CD4-positive, alpha-beta T cell (primary cell): Measurements from ENCODE around the gene PARD3B. TPM values are rescaled to one million over a fixed set of nuclear protein-coding genes. Genes with fewer than 3 reads are reported as not detected.

Source experiments
- ATAC-seq: fragments of 200-7000 bp; cut with Tn5 transposase; one replicate; pipeline ENCODE4 v1.10.0; 2022; ENCODE audit warnings: mild to moderate bottlenecking; ENCODE audit not compliant: poor library complexity
- CTCF ChIA-PET: fragments of 350-600 bp; sonication (Branson Sonifier 250); formaldehyde crosslinking; loops from one replicate; lab custom pipeline; 2021; ENCODE audit warnings: antibody characterized with exemption, inconsistent platforms; lab: Charles Lee
- POLR2A ChIA-PET: fragments of 350-600 bp; sonication (Branson Sonifier 250); formaldehyde crosslinking; loops from one replicate; lab custom pipeline; 2021; ENCODE audit warnings: antibody characterized with exemption, inconsistent platforms; lab: Charles Lee
- DNase-seq, 14 experiments: peaks; one replicate each; pipeline ENCODE4 v3.0.0-alpha.2; 2013 to 2020; ENCODE audit warnings: mixed read lengths in 2 of 14
- H3K27ac ChIP-seq, 2 donors: one replicate each; pipeline versions ENCODE4 v1.5.1 to v1.7.0; 2013; ENCODE audit warnings: low read length in 2 of 2, low read depth in 1 of 2, mild to moderate bottlenecking in 1 of 2
- H3K27me3 ChIP-seq, 2 experiments: 1 replicate in 1 of 2; 2 replicates in 1 of 2; pipeline versions ENCODE4 v1.6.1 to v1.7.0; 2013; ENCODE audit warnings: low read length in 2 of 2, control low read depth in 1 of 2, mild to moderate bottlenecking in 1 of 2, moderate library complexity in 1 of 2; ENCODE audit not compliant: insufficient read depth in 2 of 2, control insufficient read depth in 1 of 2
- H3K36me3 ChIP-seq: one replicate; pipeline ENCODE4 v1.6.1; 2013; ENCODE audit warnings: low read length, control low read depth; ENCODE audit not compliant: insufficient read depth
- H3K4me1 ChIP-seq: one replicate; pipeline ENCODE4 v1.6.1; 2013; ENCODE audit warnings: low read length, control low read depth; ENCODE audit not compliant: insufficient read depth
- H3K4me3 ChIP-seq: one replicate; pipeline ENCODE4 v1.5.1; 2013; ENCODE audit warnings: mild to moderate bottlenecking, low read length, moderate library complexity
- H3K9me3 ChIP-seq, 2 experiments: 1 replicate in 1 of 2; 2 replicates in 1 of 2; pipeline versions ENCODE4 v1.6.1 to v1.7.0; 2013; ENCODE audit warnings: low read length in 2 of 2, mild to moderate bottlenecking in 2 of 2, control low read depth in 1 of 2, moderate library complexity in 1 of 2; ENCODE audit not compliant: control insufficient read depth in 1 of 2, insufficient read depth in 1 of 2
- H3K27ac Mint-ChIP-seq: one replicate; pipeline ENCODE4 v1.8.0; 2020; ENCODE audit warnings: mixed read lengths
- H3K27me3 Mint-ChIP-seq: one replicate; pipeline ENCODE4 v1.8.0; 2021; ENCODE audit warnings: mixed read lengths
- H3K36me3 Mint-ChIP-seq: one replicate; pipeline ENCODE4 v1.8.0; 2021; ENCODE audit warnings: low read depth, mixed read lengths
- H3K4me1 Mint-ChIP-seq: one replicate; pipeline ENCODE4 v1.8.0; 2021; ENCODE audit warnings: low read depth, mixed read lengths
- H3K4me3 Mint-ChIP-seq: one replicate; pipeline ENCODE4 v1.8.0; 2020; ENCODE audit warnings: mild to moderate bottlenecking, mixed read lengths
- H3K9me3 Mint-ChIP-seq: one replicate; pipeline ENCODE4 v1.8.0; 2020; ENCODE audit warnings: mixed read lengths
- CTCF ChIP-seq: fragments of 200-600 bp; IDR thresholded peaks from one replicate; pipeline ENCODE4 v1.8.0; 2022; ENCODE audit warnings: antibody characterized with exemption, mild to moderate bottlenecking
- intact Hi-C, 2 experiments: fragments of 100-400 bp; cut with DNase I in 1 of 2; cut with micrococcal nuclease in 1 of 2; formaldehyde crosslinking; loops; one replicate each; pipeline versions ENCODE4 v1.15.1 to v1.9.0; 2023 to 2025; cut with DNase I, micrococcal nuclease
- total RNA-seq, 174 experiments: library from RNA in 2 of 174; stranded (reverse) in 2 of 174; gene quantifications; one replicate each; pipeline ENCODE4 v1.2.3 and lab custom pipeline; 2021 to 2026

PARD3B gene
- total RNA-seq, 2 experiments from 2014 or later: 0.87 to 1.9 TPM

DNA sequence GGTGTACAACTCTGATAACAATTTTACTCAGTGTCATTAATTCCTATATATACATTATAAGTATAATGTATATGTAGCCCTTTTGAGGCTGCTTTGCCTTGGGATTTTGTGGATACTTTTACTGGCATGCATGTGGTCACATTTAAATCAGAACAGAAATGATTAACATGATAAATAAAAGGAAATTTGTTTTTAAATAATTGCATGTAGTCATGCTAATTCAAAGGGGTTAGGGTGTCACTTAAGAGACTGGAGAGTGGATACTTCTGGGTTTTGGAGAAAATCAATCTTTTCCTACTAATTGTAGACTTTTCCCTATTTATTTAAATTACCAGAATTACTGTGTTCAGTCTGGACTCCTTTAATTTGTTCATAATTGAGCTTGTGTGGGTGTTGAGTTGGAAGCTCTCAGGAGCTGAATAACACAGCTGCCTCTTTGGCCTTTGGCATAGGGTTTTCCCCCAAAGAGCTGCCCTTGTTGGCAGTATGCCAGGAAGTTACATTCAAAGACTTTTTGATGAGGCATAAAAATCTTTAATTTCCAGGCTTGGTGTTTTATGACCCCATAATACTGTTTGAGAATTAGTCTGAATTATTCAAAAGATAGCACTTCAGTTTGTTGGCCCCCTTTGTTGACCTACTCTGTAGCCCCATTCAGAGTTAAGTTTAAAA lies 652.3 kb downstream of the PARD3B start:
- Mint-ChIP-seq H3K27me3 (no peaks in the 10 kb centered on the region), H3K9me3 (no peaks in the 10 kb centered on the region), H3K4me3 (no peak overlapping the region), H3K36me3 (no peaks in the 10 kb centered on the region), H3K4me1 (peaks cover 7% of the 10 kb centered on the region), H3K27ac (no peak overlapping the region)
- Histone ChIP-seq H3K27me3 (no peaks in the 10 kb centered on the region), H3K4me3 (no peak overlapping the region), H3K27ac (no peak overlapping the region), H3K36me3 (no peaks in the 10 kb centered on the region), H3K9me3 (no peaks in the 10 kb centered on the region), H3K4me1 (no peaks in the 10 kb centered on the region)
- ChIA-PET CTCF (interaction anchor here (0.6 kb wide), 1 partner anchor 190 kb away, joined by 4 read pairs; no protein-coding TSS in a partner anchor), POLR2A (no interaction called here)
- TF ChIP-seq CTCF: no peak
- intact Hi-C loops: no loop called here
- no peak for ATAC-seq
- DNase-seq: peak in 9 of 14 experiments; percentile 1 to 59 (median 19)

DNA sequence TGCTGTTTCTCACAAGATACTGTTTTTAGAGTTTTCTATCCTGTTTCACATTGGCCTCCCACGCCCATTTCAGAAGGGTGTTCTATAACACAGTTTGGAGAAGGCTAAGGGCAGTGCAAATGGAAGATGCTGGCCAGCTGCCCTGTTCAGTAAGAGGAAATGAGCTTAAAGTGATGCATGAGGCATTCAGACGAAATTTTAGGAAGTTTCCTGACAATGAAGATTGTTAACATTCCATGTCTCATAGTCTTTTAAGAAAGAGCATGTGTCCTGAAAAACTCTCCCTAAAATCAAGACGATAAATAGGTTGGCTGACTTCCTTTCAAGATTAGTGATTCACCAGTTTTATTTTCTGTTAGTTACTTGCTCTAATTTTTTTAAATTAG lies 652.9 kb downstream of the PARD3B start:
- no peak for ATAC-seq
- ChIA-PET CTCF (no interaction called here), POLR2A (no interaction called here)
- DNase-seq: no peak
- Mint-ChIP-seq H3K27ac (no peak overlapping the region), H3K27me3 (no peaks in the 10 kb centered on the region), H3K4me1 (peaks cover 7% of the 10 kb centered on the region), H3K36me3 (no peaks in the 10 kb centered on the region), H3K9me3 (no peaks in the 10 kb centered on the region), H3K4me3 (no peak overlapping the region)
- H3K27ac ChIP-seq: no peak overlapping the region
- no peak overlapping the region for H3K4me3 ChIP-seq
- no peaks in the 10 kb centered on the region for H3K27me3 ChIP-seq
- intact Hi-C loops: no loop called here
- H3K36me3 ChIP-seq: no peaks in the 10 kb centered on the region
- no peak for TF ChIP-seq CTCF
- no peaks in the 10 kb centered on the region for H3K9me3 ChIP-seq
- H3K4me1 ChIP-seq: no peaks in the 10 kb centered on the region

DNA sequence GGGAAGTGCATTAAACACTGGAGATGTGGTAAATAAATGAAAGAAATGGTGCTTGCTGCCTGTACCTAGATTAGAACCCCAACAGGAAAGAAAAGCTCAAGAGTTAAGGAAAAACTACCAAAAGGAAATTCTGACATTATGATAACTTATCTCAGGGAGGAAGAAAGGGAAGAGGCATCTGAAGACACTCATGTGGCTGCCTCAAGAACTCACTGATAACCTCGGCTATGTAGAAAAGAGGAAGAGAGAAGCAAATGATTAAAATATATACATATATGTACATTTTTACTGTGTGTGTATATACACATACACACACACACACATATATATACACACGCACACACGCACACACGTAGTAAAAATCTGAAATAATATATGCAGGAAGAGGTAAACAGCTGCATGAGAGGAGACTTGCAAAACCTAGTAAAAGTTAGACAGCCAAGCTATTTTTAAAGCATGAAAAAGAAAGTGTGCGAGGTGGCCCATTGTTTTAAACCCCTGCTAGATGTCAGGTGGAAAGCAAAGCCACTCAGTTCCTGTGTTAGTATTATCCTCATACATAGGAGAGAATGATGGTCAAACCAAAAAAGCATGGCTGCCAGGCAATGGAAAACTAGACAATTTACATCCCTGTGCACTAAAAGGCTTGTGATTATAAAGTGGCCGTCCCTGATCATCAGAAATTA lies 654.0 kb downstream of the PARD3B start:
- H3K27me3 Mint-ChIP-seq: no peaks in the 10 kb centered on the region
- intact Hi-C loops: no loop called here
- Histone ChIP-seq H3K4me1 (no peaks in the 10 kb centered on the region), H3K27me3 (no peaks in the 10 kb centered on the region), H3K36me3 (no peaks in the 10 kb centered on the region), H3K27ac (no peak overlapping the region), H3K9me3 (no peaks in the 10 kb centered on the region), H3K4me3 (no peak overlapping the region)
- H3K4me1 Mint-ChIP-seq: peaks cover 7% of the 10 kb centered on the region
- H3K36me3 Mint-ChIP-seq: no peaks in the 10 kb centered on the region
- CTCF ChIA-PET: no interaction called here
- no peak overlapping the region for H3K27ac Mint-ChIP-seq
- TF ChIP-seq CTCF: no peak
- H3K9me3 Mint-ChIP-seq: no peaks in the 10 kb centered on the region
- DNase-seq (no peak), ATAC-seq (no peak)
- POLR2A ChIA-PET: no interaction called here
- no peak overlapping the region for H3K4me3 Mint-ChIP-seq
